ENCODE data around the gene CDK6. TPM values are rescaled to one million over a fixed set of nuclear protein-coding genes. Genes with fewer than 3 reads are reported as not detected.

The CDK6 gene
- total and polyA plus RNA-seq, 9 of the 15 experiments (the other 6 are each of a cell fraction or from before 2014, with no cell fraction given) = 7.6 to 109 (median 44.4) TPM

GRCh38 chr7:92753614-92754013 lies 82.8 kb downstream of the CDK6 start:
- peaks cover 61% of the 10 kb centered on the region for H3K79me2 ChIP-seq (ENCODE audit: control insufficient read depth, insufficient read depth, low read length)
- 82% methylated on average over 3 of the region's 3 CpGs for WGBS (ENCODE audit: insufficient coverage, low coverage, missing lambda C conversion rate)
- FAIRE-seq = no peak
- POLR2A ChIA-PET = interaction anchor here (2.3 kb wide), 1 partner anchor 13 kb away, joined by 8 read pairs; no protein-coding TSS in a partner anchor
- no peaks in the 10 kb centered on the region for H3K9me3 ChIP-seq (replicated peaks; ENCODE audit: control insufficient read depth, insufficient read depth, low read depth, low read length)
- no TSS peak for BruUV-seq (replicated peaks)
- intact Hi-C loops (cut with micrococcal nuclease) = no loop called here
- 0 out of 3 replicates have a peak, but pooled peaks cover 2% of the 10 kb centered on the region for H3K36me3 ChIP-seq (ENCODE audit: control insufficient read depth, insufficient read depth, low read length)
- H3K4me1 ChIP-seq (replicated peaks in 1 of 2; ENCODE audit: control insufficient read depth in 2 of 2, insufficient read depth in 2 of 2, low read length in 2 of 2) = peaks cover 3 to 21% of the 10 kb centered on the region in 2 experiments; a peak in 4 of 5 replicates
- no peak overlapping the region for H3K9ac ChIP-seq (ENCODE audit: insufficient read depth in 1 of 2, low read depth in 2 of 2, low read length in 2 of 2)
- no peak for DNase-seq (ENCODE audit: extremely low read depth in 1 of 4, low spot score in 3 of 4)
- TF ChIP-seq C11orf30 (IDR thresholded peaks at IDR 0.05; ENCODE audit: low read depth) (peak; percentile 26; the same call in 1 of the 2 replicates), DIDO1 (tag; IDR thresholded peaks at IDR 0.05; ENCODE audit: low read depth) (no peak), PHB (CRISPR knock-in tag; IDR thresholded peaks at IDR 0.05) (no peak), MTA3 (IDR thresholded peaks at IDR 0.05; ENCODE audit: borderline replicate concordance) (no peak), E2F3 (CRISPR knock-in tag; IDR thresholded peaks at IDR 0.05) (no peak), POLR2A (conservative IDR thresholded peaks at IDR 0.05) (no peak), RAD21 (CRISPR knock-in tag; conservative IDR thresholded peaks at IDR 0.05 in 1 of 2, IDR thresholded peaks at IDR 0.05 in 1 of 2) (no peak), ZNF316 (IDR thresholded peaks at IDR 0.05) (peak; percentile 47; the same call in 1 of the 2 replicates), CEBPB (tag; IDR thresholded peaks at IDR 0.05) (no peak), ZNF449 (CRISPR knock-in tag; IDR thresholded peaks at IDR 0.05) (no peak), E4F1 (CRISPR knock-in tag; IDR thresholded peaks at IDR 0.05; ENCODE audit: borderline replicate concordance) (no peak)
- H3K27me3 ChIP-seq (ENCODE audit: control insufficient read depth in 2 of 2, insufficient read depth in 2 of 2, low read length in 2 of 2) = no peaks in the 10 kb centered on the region
- H3K4me2 ChIP-seq (ENCODE audit: insufficient read depth, low read length) = no peak overlapping the region
- no peak for ATAC-seq
- no peaks in the 10 kb centered on the region for H4K20me1 ChIP-seq (replicated peaks; ENCODE audit: control insufficient read depth, insufficient read depth, low read length)
- CTCF ChIA-PET (ENCODE audit: low intra/inter-chr PET ratio) = no interaction called here
- H2AFZ ChIP-seq (ENCODE audit: low read depth, low read length) = no peak overlapping the region
- H3K9me1 ChIP-seq (ENCODE audit: control insufficient read depth, insufficient read depth, low read length) = no peaks in the 10 kb centered on the region
- no peak overlapping the region for H3K4me3 ChIP-seq
- H3K27ac ChIP-seq (ENCODE audit: extremely low read depth, low read depth, low read length) = no peak overlapping the region
- in situ Hi-C loops (cut with MboI) = no loop called here

Measured in K562 (cell line).